Natural killer cell treated with Interleukin-12 subunit alpha and Interleukin-12 subunit beta and Interleukin-15 and Interleukin-18, amount 100 ng/mL, for 72 hours (primary cell): ENCODE measurements around the gene FBXL17. TPM values are rescaled to one million over a fixed set of nuclear protein-coding genes. Genes with fewer than 3 reads are reported as not detected.
A peak's percentile ranks its signal among the peaks of the same experiment; 100 is the strongest.

Experiments used
- ATAC-seq, 2 donors: fragments of 150-1000 bp; cut with Tn5 transposase in 1 of 2; sonication (Bioruptor Pico), chemical (Tn5 transposase) in 1 of 2; 2 replicates each; pipeline ENCODE4 v1.10.0; 2021
- DNase-seq: peaks from one replicate; pipeline ENCODE4 v3.0.0; 2022; ENCODE audit warnings: low spot score
- H3K27ac Mint-ChIP-seq, 2 donors: 1 replicate in 1 of 2; 2 replicates in 1 of 2; pipeline ENCODE4 v1.8.0; 2022; ENCODE audit warnings: mixed read lengths in 2 of 2, mild to moderate bottlenecking in 1 of 2, moderate library complexity in 1 of 2
- H3K27me3 Mint-ChIP-seq, 2 donors: 1 replicate in 1 of 2; 2 replicates in 1 of 2; pipeline ENCODE4 v1.8.0; 2022; ENCODE audit warnings: mixed read lengths in 2 of 2
- H3K36me3 Mint-ChIP-seq: one replicate; pipeline ENCODE4 v1.8.0; 2022; ENCODE audit warnings: mixed read lengths
- H3K4me1 Mint-ChIP-seq, 2 donors: 1 replicate in 1 of 2; 2 replicates in 1 of 2; pipeline ENCODE4 v1.8.0; 2022; ENCODE audit warnings: low read depth in 2 of 2, mixed read lengths in 2 of 2, mild to moderate bottlenecking in 1 of 2
- H3K4me3 Mint-ChIP-seq: one replicate; pipeline ENCODE4 v1.8.0; 2022; ENCODE audit warnings: mixed read lengths
- H3K9me3 Mint-ChIP-seq: 2 replicates; pipeline ENCODE4 v1.8.0; 2022; ENCODE audit warnings: mixed read lengths
- total RNA-seq, 2 donors: library from RNA; stranded (reverse); gene quantifications; one replicate each; pipeline ENCODE4 v1.2.3, GENCODE V29; 2022

FBXL17 gene
- total RNA-seq, 2 donors from 2014 or later = 11.5 to 14.1 TPM

DNA sequence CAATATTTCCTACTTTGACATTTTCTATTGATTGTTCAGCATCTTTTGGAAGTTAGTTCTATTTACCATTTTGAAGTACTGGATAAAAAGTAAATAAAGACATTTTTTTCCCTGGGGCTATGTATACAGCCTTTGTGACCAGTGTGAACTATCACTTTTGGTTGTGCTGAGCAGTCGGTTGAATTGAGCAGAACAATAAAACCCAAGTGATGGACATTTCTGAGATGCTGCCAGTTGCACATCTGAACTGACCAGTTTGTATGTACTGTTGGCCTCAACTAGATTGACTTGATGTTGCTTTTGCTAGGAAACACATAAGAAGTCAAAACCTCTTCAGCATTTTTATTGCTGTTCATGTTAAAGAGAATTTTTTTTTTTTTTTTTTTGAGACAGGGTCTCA is 451.0 kb downstream of the FBXL17 start:
- DNase-seq = no peak
- no peaks in the 10 kb centered on the region for H3K36me3 Mint-ChIP-seq
- no peaks in the 10 kb centered on the region for H3K9me3 Mint-ChIP-seq
- no peak overlapping the region for H3K4me3 Mint-ChIP-seq
- no peak for ATAC-seq
- H3K27ac Mint-ChIP-seq = no peak overlapping the region
- no peaks in the 10 kb centered on the region for H3K4me1 Mint-ChIP-seq
- H3K27me3 Mint-ChIP-seq = no peaks in the 10 kb centered on the region

DNA sequence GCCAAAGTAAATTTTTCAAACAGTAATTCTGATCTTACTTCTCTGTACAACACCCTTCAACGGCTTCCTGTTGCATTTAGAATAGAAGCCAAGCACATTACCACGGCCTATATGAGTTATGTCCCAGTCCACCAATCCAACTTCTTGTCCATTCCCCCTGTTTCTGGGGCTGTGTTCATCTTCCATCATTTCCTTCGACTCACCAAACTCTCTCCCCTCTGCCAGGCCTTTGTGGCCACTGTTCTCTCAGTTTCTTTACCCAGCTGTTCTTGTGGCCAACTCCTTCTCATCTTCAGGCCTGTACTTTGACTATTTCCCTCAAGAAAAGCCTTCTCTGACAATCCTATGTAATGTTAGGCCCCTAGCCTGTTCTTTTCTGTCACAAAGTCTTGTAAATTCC is 451.8 kb downstream of the FBXL17 start:
- Mint-ChIP-seq H3K27ac (no peak overlapping the region), H3K36me3 (no peaks in the 10 kb centered on the region), H3K27me3 (no peaks in the 10 kb centered on the region), H3K4me1 (peaks cover 0 to 6% of the 10 kb centered on the region in 2 donors), H3K4me3 (no peak overlapping the region), H3K9me3 (no peaks in the 10 kb centered on the region)
- no peak for DNase-seq
- ATAC-seq = no peak

DNA sequence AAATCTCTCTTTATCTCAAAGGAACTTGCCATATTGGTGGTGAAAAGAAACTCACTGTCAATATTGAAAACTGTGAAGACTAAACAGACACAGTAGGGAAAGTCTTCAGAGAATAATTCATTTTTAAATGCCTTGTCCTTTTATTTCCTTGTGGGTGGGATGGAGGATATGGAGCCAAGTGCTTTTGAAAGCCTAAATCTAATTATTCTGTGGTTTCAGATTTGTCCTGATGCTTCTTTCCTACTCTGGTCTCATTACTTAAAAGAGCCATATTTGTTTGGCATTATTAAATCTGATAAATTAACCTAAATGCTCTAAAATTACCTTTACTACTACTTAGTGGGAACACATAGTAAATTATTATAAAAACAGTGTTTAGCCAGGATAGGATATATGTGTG is 452.8 kb downstream of the FBXL17 start:
- no peak overlapping the region for H3K4me3 Mint-ChIP-seq
- ATAC-seq (no peak), DNase-seq (no peak)
- H3K27me3 Mint-ChIP-seq = no peaks in the 10 kb centered on the region
- H3K4me1 Mint-ChIP-seq = peaks cover 0 to 6% of the 10 kb centered on the region in 2 donors
- no peak overlapping the region for H3K27ac Mint-ChIP-seq
- no peaks in the 10 kb centered on the region for H3K9me3 Mint-ChIP-seq
- no peaks in the 10 kb centered on the region for H3K36me3 Mint-ChIP-seq

DNA sequence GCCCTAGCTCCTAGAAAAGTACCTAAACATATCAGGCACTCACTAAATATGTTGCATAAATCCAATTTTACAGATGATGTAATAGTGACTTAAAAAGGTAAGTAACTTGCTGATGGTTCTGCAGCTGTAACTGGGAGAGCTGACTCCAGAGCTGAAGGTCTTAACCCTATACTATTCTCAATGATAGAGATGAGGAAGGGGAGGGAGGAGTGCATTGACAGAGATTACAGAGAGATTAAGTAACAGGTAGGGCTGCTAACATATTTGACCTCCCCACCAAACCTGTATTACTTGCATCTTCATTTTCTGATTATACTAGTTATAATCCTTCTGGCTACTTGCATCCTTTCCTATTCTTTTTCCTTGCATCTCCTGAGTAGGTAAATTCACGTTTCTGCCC is 455.8 kb downstream of the FBXL17 start:
- Mint-ChIP-seq H3K4me1 (peaks cover 0 to 6% of the 10 kb centered on the region in 2 donors), H3K9me3 (no peaks in the 10 kb centered on the region), H3K36me3 (no peaks in the 10 kb centered on the region), H3K27ac (no peak overlapping the region), H3K4me3 (no peak overlapping the region), H3K27me3 (no peaks in the 10 kb centered on the region)
- ATAC-seq (no peak), DNase-seq (no peak)

DNA sequence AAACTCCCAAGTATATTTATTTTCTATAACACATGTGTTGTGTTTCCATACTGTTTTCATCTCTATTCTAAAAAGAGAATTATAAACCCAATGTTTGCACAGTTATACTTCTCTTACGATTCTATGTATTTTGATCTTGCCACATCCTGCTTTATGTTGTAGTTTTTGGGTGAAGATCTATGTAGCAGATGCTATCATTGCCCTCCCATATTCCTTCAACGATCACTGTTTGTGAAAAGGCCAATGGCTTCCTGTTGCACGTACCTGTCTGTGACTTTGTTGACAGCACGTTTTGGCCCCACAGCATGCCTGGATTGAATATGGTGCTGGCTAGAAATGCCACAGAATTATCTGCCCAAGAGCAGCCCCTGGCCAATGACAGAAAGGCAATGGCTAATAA is 456.7 kb downstream of the FBXL17 start:
- H3K4me1 Mint-ChIP-seq = peaks cover 0 to 7% of the 10 kb centered on the region in 2 donors
- H3K27me3 Mint-ChIP-seq = no peaks in the 10 kb centered on the region
- H3K4me3 Mint-ChIP-seq = no peak overlapping the region
- ATAC-seq (no peak), DNase-seq (no peak)
- H3K9me3 Mint-ChIP-seq = no peaks in the 10 kb centered on the region
- no peaks in the 10 kb centered on the region for H3K36me3 Mint-ChIP-seq
- H3K27ac Mint-ChIP-seq = no peak overlapping the region

DNA sequence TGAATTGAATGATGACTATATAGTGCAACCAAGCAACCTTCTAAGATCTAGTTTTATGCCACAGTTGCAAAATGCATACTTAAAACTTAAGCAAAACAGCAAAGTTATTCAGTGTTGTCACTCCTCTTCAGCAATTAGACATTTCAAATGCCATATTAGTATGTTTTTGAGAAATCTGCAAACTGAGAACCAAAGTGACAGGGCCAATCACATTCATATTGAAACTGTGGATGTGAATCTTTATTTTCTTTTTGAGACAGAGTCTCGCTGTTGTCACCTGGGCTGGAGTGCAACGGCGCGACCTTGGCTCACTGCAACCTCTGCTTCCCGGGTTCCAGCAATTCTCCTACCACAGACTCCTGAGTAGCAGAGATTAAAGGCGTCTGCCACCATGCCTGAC is 461.9 kb downstream of the FBXL17 start:
- H3K4me1 Mint-ChIP-seq = peaks cover 12 to 15% of the 10 kb centered on the region in 2 donors
- H3K36me3 Mint-ChIP-seq = no peaks in the 10 kb centered on the region
- H3K27ac Mint-ChIP-seq = peak overlapping the region in 1 of 2 donors; percentile 38
- ATAC-seq = peak; percentile 62 to 80
- H3K4me3 Mint-ChIP-seq = peak overlapping the region; percentile 73
- DNase-seq = no peak
- H3K27me3 Mint-ChIP-seq = peaks cover 0 to 3% of the 10 kb centered on the region in 2 donors
- H3K9me3 Mint-ChIP-seq = peaks cover 4% of the 10 kb centered on the region

DNA sequence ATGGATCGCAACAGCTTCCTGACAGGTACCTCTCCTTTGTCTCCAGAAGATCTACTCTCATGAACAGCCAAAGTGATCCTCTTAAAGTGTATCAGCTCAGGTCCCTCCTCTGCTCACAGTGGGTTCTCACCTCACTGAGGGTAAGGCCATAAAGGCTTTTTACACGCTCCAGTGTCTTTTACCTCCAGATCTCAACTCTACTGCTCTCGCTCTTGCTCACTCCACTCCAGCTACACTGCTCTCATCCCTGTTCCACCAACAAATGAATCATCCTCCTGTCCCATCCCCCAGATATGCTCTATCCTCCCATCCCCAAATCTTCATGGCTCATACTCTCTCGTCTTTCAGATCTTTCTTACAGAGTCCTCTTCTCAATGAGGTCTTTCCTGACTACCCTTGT is 462.5 kb downstream of the FBXL17 start:
- no peak for DNase-seq
- no peaks in the 10 kb centered on the region for H3K36me3 Mint-ChIP-seq
- H3K4me1 Mint-ChIP-seq = peaks cover 12 to 15% of the 10 kb centered on the region in 2 donors
- peaks cover 4% of the 10 kb centered on the region for H3K9me3 Mint-ChIP-seq
- H3K4me3 Mint-ChIP-seq = peak overlapping the region; percentile 73
- ATAC-seq = peak; percentile 40 to 59
- H3K27ac Mint-ChIP-seq = peak overlapping the region in 1 of 2 donors; percentile 38
- H3K27me3 Mint-ChIP-seq = peaks cover 0 to 3% of the 10 kb centered on the region in 2 donors

DNA sequence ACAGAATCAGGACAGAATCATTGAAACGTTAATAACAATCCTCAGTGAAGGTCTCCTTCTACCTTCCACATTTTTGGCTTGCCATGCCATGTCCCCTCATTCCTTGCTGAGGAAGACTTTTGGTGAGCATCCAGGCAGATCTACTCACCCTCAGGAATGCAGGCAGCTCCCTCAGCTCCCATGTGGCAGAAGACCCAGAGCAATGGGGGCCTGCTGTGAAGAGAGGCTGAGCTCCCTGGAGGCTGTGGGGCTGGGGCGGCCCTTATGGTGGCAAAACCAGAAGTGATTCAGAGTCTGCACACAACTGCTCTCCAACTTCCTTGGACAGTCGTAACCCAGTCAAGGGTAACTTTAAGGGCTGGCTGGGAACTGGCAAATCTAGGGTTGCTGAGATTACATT is 463.9 kb downstream of the FBXL17 start:
- DNase-seq (no peak), ATAC-seq (no peak)
- no peak overlapping the region for H3K4me3 Mint-ChIP-seq
- H3K27ac Mint-ChIP-seq = no peak overlapping the region
- H3K27me3 Mint-ChIP-seq = peaks cover 0 to 3% of the 10 kb centered on the region in 2 donors
- H3K36me3 Mint-ChIP-seq = no peaks in the 10 kb centered on the region
- peaks cover 15% of the 10 kb centered on the region in 2 donors for H3K4me1 Mint-ChIP-seq
- H3K9me3 Mint-ChIP-seq = peaks cover 4% of the 10 kb centered on the region

DNA sequence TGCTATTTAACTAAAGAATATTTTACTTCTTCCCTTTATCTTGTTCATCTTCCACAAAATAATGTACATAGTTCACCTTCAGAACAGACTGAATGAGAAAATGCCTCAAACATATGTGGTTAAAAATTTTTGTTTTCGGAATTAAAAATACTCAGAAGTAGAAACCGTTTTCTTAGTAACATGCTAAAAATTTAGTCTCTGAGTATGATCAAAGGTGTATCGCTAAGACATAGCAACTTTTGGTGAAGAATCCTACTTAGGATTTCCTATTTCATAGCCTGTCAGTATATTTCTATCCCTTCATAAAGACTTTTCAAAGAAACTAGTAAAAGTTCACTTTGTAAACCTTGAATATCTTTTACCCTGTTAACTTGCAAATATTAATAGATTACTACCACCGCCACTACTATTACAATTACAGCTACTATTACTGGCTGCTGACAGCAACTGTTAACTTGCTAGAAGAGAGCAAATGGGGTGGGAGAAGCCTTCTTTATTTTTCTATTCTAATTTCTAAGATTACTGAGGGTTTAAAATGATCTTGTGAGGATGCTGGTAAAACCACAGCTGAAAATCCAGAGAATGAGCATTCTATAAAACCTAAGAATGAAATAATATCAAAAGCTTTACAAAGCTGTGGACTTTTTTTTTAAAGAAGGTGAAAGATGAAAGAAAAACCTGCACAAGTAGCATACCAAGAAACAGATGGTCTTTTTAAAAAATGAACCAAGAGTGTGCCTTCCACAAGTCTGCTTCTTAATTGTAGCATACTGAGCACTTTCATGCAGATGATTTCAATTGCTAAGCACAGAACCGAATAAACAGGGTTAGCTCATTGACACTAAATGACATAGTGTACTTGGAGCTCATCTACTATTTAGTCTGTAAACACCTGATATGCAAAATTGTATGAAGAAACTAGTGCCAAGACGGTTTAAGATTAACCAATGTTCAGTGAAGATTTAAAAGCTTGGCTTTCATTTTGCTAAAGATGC is 464.9 kb downstream of the FBXL17 start:
- no peak overlapping the region for H3K4me3 Mint-ChIP-seq

DNA sequence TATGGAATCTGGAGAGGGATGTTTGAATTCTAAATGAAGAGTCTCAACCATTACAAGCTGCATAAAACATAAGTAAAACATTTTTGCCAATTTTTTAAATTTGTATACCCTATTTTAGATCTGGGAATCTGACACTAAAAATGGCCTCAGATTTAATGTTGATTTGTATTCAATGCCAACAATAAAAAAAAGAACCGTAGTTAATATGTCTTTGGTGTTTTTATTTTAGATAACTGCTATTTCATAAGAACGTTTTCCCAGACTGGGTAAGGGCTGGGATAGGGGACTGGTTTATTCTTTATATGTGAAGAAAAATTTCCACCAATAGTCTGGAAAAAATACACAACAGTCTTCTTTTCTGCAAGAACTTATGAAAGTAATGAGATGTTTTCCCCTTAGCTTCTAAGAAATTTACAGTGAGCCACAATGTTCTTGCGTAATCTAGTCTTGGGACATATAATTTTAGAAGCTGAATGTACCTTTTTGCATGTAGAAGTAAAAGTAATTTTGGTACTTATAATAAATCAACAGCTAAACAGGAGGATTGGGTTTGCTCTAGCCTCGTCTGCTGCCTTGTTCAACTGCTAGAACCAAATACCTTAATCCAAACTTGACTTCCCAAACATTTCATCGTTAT is 466.6 kb downstream of the FBXL17 start:
- ATAC-seq (no peak), DNase-seq (no peak)
- no peaks in the 10 kb centered on the region for H3K36me3 Mint-ChIP-seq
- H3K4me3 Mint-ChIP-seq = no peak overlapping the region
- no peak overlapping the region for H3K27ac Mint-ChIP-seq
- H3K27me3 Mint-ChIP-seq = peaks cover 0 to 3% of the 10 kb centered on the region in 2 donors
- H3K9me3 Mint-ChIP-seq = peaks cover 4% of the 10 kb centered on the region
- H3K4me1 Mint-ChIP-seq = peaks cover 15% of the 10 kb centered on the region in 2 donors

More for the DNA sequence above, 464.9 kb downstream of the FBXL17 start:
- Mint-ChIP-seq H3K27me3 (peaks cover 0 to 3% of the 10 kb centered on the region in 2 donors), H3K4me1 (peaks cover 15 to 16% of the 10 kb centered on the region in 2 donors), H3K36me3 (no peaks in the 10 kb centered on the region), H3K9me3 (peaks cover 4% of the 10 kb centered on the region), H3K27ac (no peak overlapping the region)
- ATAC-seq (no peak), DNase-seq (no peak)

DNA sequence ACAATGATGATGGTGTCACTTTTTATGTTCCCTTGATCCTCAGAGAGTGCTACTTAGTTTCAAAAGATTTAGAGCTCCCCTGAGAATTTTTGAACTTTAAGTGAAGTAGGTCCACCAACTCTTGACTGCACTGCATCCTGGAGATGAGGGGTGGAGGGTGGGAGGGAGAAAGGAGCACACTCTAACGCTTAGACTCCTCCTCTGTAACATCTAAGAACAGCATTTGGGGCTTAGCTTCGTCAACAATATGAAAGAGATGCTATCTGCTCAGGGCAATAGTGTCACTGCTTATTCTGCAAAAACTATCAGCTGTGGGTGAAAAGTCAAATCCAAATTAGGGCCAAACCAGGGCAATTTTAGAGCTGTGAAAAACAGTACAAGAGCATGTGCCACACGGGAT is 468.4 kb downstream of the FBXL17 start:
- no peak overlapping the region for H3K27ac Mint-ChIP-seq
- H3K27me3 Mint-ChIP-seq = no peaks in the 10 kb centered on the region
- peaks cover 6% of the 10 kb centered on the region in 2 donors for H3K4me1 Mint-ChIP-seq
- DNase-seq = no peak
- H3K9me3 Mint-ChIP-seq = no peaks in the 10 kb centered on the region
- no peaks in the 10 kb centered on the region for H3K36me3 Mint-ChIP-seq
- H3K4me3 Mint-ChIP-seq = no peak overlapping the region
- no peak for ATAC-seq

DNA sequence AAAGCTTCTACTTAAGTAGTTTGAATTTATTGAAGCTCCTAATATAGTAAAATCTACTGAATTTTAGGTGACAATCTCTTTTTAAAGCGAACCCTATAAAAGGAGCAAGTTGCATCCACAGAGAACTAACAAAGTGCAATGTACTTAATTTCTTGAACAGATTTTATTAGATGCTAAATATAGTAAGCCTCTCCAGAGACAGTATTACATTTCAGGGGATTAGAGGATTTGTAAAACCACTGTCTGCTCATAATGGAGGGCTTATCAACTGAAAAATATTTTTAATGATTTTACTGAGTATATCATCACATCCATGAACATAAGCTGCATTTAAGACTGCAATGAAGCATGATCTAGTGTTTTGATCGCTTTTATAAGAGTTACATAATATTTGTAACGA is 481.2 kb downstream of the FBXL17 start:
- ATAC-seq (no peak), DNase-seq (no peak)
- Mint-ChIP-seq H3K36me3 (no peaks in the 10 kb centered on the region), H3K4me1 (peaks cover 0 to 2% of the 10 kb centered on the region in 2 donors), H3K27me3 (no peaks in the 10 kb centered on the region), H3K4me3 (no peak overlapping the region), H3K27ac (no peak overlapping the region), H3K9me3 (no peaks in the 10 kb centered on the region)

DNA sequence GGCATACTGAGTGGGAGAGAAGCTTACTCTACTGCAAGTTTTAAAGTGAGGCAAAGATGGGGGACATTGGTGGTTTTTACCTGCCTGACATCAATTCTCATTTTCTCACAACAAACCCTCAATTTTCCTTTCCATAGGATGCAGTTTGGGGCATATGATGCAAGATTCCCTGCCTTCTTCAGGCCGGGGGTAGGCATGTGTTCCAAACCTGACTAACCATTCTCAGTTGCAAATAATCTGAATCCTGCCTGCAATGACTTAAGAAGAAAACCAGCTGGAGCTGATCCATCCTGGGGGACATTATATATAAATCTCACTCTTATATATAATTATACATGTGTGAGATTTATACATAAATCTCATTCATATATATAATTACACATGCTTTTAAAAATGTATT is 487.5 kb downstream of the FBXL17 start:
- DNase-seq = no peak
- Mint-ChIP-seq H3K36me3 (no peaks in the 10 kb centered on the region), H3K9me3 (no peaks in the 10 kb centered on the region), H3K27me3 (no peaks in the 10 kb centered on the region), H3K4me3 (no peak overlapping the region), H3K4me1 (no peaks in the 10 kb centered on the region), H3K27ac (no peak overlapping the region)
- ATAC-seq = no peak

DNA sequence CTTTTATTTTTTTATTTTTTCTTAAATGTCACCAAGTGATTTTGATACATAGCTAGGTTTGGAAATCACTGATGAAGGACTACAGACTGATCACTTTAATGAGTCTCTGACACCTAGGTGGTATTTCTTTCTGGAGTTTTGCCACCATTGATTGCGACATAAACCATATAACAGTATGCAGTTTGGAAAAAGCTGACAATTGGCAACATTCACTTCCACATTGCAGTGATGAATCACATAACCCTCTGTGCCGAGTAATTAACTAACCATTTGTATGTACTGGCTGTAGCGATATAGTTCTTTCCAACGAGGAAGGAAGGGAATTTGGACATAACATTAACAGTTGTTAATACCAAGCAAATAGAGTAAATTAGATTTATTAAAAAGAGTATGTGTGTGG is 488.3 kb downstream of the FBXL17 start:
- H3K27ac Mint-ChIP-seq = no peak overlapping the region
- H3K9me3 Mint-ChIP-seq = no peaks in the 10 kb centered on the region
- no peaks in the 10 kb centered on the region for H3K4me1 Mint-ChIP-seq
- no peak for ATAC-seq
- no peaks in the 10 kb centered on the region for H3K27me3 Mint-ChIP-seq
- no peaks in the 10 kb centered on the region for H3K36me3 Mint-ChIP-seq
- DNase-seq = no peak
- no peak overlapping the region for H3K4me3 Mint-ChIP-seq
